NCI-H510A treated with DMSO at 0.1 percent for 48 hours (cell line): ENCODE measurements around the gene SBK2.

Experiments
- DNase-seq: peaks from one replicate; lab custom pipeline; 2025; lab: John Stamatoyannopoulos, UW

SBK2 gene

GRCh38 chr19:55554741-55555152 lies 17.8 kb upstream of the SBK2 start:
- DNase-seq, result no peak

DNA sequence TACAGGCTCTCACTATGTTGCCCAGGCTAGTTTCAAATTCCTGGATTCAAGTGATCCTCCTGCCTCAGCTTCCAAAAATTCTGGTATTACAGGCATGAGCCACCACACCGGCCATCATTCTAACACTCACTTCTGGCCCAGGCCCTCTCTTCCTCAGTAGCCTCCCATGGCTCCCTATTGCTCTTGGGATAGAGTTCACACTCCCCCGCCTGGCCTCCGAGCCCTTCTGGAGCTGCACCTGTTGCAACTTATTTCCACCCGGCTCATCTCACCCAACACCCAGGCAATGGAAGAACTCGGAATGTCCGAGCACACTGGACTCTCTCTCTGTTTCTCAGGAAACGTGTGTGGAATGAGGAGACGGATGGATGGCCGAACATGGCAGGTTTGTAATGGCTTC lies 17.4 kb upstream of the SBK2 start:
- DNase-seq, result no peak

GRCh38 chr19:55553217-55554182 lies 16.6 kb upstream of the SBK2 start:
- DNase-seq, result no peak

DNA sequence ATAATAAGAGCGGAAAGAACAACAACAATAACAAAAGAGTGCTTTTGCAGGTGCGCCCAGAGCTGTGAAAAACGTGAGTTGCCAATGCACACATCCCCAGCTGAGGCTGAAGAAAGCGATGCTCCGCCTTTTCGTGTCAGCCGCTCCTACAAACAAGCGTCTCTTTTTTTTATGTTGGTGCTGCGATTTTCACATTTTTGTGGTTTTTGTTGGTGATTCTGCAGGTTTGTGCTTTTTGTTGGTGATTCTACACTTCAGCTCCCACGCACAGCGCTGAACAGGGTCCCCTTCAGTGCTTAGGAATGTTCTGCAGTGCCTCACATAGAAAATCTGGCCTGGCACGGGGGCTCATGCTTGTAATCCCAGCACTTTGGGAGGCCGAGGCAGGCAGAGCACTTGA lies 15.7 kb upstream of the SBK2 start:
- no peak for DNase-seq

DNA sequence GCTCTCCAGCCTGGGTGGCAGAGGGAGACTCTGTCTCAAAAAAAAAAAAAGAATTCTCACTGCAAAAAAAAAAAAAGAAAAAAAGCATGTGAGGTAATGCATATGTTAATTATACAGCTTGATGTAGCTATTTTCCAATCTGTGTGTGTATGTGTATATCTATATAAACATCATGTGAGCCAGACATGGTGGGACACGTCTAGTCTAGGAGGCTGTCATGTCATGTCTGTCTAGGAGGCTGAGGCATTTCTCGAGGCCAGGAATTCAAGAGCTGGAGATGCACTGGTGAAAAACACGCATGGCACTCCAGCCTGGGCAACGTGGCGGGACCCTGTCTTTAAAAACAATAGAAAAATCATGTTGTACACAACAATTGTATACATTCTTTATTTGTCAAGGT lies 15.3 kb upstream of the SBK2 start:
- DNase-seq, result no peak

DNA sequence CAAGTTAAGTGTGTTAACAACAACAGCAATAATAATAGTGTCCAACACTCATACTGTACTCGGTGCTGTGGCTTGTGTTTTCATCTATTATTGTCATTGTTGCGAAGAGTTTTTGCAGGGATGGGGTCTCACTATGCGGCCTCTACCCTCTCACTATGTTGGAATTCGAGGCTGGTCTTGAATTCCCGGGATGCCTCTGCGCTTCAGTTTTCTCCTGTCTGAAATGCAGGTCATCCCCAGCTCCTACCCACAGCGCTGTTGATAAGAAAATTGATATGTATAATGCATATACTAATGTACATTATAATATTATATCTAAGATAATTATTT lies 13.4 kb upstream of the SBK2 start:
- no peak for DNase-seq

GRCh38 chr19:55549500-55550320 lies 12.8 kb upstream of the SBK2 start:
- DNase-seq, result no peak

DNA sequence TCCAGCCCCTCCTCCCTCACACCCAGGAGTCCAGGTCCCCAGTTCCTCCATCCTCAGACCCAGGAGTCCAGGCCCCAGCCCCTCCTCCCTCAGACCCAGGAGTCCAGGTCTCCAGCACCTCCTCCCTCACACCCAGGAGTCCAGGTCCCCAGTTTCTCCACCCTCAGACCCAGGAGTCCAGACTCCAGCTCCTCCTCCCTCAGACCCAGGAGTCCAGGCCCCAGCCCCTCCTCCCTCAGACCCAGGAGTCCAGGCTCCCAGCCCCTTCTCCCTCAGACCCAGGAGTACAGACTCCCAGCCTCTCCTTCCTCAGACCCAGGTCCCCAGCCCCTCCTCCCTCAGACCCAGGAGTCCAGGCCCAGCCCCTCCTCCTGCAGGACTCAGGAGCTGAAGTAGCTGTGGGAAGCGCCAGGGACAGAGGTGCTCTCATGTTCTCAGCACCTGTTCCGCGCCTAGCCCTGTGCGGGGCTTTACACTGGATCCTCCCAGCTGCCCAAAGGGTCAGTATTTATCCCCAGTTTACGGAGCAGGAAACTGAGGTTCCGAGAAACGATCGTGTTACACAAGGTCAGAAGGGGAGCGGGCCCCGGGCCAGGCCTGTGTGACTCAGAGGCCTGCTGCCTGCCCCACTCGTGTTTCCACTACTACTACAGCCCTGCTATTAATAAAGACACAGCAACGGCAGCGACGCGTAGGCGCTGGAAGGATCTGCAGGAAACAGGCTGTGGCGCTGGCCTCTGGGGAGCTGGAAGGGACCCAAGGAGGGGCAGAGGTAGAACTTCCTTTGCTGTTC lies 10.1 kb upstream of the SBK2 start:
- DNase-seq, result no peak

DNA sequence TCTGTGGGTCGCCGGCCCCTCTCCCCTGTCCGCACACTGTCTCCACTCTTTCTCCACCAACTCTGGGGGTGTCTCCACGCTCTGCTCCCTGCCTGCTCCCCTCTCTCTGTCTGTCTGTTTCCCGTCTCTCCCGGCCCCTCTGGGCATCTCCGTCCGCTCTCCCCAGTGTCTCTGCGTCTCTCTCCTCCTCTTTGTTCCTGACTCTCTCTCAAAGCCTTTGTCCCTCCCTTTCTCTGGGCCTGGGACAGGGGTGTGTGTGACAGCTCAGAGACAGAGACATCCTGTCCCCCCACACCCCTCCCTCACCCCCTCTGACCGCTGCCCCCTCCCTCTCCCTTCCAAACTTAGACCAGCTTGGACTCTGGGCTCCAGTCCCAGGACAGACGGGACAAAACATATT lies 9.1 kb upstream of the SBK2 start:
- DNase-seq, result no peak

GRCh38 chr19:55545443-55545842 lies 8.5 kb upstream of the SBK2 start, which contains the start of gene SBK3:
TSS of gene SBK3 (minus strand) at chr19:55545543. CDS start at chr19:55545543, 0 bp downstream.
- DNase-seq, result no peak

GRCh38 chr19:55544776-55545439 lies 8.0 kb upstream of the SBK2 start:
- no peak for DNase-seq

- DNase-seq, result no peak
Measured at GRCh38 chr19:55544014-55544413, 7.1 kb upstream of the SBK2 start.

DNA sequence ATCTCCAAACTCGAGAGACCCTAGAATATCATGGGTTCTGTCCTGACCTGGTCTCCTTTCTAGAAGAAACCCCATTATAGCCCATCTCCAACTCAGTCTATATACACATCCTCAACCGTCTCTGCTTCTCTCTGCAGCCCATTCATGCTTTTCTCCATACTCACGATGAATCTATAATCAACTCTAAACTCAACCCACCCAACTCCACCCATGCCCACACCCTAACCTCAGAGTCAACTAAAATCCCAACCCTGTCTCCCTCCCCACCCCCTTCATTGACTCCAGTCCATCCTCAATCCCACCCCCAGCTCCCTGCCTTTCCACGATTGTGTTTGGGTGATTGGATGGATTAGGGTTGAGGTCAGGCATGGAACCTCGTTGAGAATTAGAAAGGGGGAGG lies 6.6 kb upstream of the SBK2 start:
- no peak for DNase-seq

GRCh38 chr19:55542292-55542855 lies 5.4 kb upstream of the SBK2 start:
- no peak for DNase-seq

- DNase-seq, result no peak
Measured at GRCh38 chr19:55541091-55541490, 4.2 kb upstream of the SBK2 start.

DNA sequence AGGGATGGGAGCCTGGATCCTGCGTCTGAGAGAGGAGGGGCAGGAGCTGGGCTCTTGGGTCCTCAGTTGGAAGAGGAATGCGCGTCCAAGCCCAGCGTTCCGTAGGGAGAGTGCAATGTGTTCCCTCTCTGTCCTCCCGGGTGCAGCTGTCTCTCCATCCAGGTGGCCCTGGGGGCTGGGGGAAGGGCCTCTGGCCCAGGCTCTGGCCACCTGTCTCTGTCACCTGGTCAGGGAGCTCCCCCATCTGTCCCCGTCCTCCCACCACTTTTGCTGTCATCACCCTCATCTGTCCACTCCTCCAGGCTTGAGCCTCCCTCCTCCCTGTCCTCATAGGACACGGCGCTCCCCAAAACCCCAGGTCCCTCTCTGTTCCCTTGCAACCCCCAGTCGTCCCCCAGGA lies 3.7 kb upstream of the SBK2 start:
- no peak for DNase-seq

DNA sequence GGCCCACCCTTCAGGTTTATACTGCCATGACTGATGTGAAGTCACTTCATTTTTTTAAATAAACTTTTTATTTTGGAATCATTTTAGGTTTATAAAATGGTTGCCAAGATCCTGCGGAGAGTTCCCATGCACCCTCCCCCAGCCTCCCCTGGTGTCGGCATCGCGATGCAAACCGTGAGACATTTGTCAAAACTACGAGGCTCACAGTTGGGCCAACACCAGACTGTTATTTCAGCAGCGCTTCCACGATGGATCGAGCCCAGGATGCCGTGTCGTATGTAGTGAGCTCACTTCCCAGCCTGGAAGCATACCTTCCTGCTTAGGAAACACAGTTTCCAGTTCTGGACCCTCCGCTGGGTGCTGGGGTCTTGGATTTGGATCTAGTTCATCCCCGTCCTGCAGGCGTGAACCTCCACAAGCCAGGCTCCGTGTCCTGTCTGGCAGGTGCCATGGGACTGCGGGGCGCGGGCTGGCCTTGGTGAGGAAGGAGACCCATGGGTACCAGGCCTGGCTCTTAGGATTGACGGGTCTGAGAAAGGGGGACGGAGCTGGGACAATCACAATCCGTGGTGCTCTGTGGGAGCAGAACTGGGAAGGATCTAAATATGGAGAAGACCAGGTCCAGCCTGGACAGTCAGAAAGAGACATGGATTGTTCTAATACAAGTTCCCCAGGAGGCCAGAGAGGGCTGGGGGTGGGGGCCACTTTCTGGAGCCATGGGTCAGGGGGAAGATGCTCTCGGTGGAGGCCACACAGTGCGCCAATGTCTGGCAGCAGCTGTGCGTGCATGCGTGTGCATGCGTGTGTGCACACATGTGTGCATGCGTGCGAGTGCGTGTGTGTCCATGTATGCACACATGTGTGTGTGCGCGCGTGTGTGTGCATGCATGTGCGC lies 2.4 kb upstream of the SBK2 start:
- no peak for DNase-seq

DNA sequence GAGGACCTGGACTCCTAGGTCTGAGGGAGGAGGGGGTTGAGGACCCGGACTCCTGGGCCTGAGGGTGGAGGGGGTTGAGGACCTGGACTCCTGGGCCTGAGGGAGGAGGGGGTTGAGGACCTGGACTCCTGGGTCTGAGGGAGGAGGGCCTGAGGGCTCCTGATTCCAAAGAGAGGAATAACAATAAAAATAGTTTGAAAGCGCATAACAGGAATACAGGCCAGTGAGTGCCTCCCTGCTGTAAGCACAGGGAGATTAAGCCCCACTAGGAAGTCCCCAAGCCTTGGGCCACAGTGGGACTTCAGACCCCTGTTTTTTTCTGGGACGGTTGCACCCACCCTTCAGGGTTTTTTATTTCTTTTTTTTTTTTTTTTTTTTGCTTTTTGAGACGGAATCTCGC lies 1.2 kb upstream of the SBK2 start:
- no peak for DNase-seq

GRCh38 chr19:55537741-55538111 lies 793 bp upstream of the SBK2 start:
- no peak for DNase-seq

DNA sequence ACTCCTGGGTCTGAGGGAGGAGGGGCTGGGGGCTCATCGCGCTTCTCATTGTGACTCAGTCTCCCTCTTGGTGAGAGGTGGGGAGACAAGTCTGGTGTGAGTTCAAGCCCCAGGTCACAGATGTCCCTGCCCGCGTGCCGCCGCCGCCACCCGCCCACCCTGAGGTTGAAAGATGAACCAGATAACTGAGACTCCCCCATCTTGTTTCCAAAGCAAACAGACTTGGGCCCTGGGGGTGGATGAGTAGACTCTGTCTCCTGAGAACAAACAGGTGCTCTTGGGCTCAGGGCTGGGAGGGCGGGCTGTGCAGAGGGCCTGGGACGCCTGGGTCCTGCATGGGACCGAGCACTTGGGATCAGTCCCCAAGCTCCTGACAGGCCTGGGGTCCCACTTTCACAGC lies 567 bp downstream of the SBK2 start:
- DNase-seq, result no peak

- no peak for DNase-seq
Measured at GRCh38 chr19:55535965-55536350, 975 bp downstream of the SBK2 start.
